ENCODE data around the gene WARS2. TPM values are rescaled to one million over a fixed set of nuclear protein-coding genes. Genes with fewer than 3 reads are reported as not detected.

The WARS2 gene
- polyA plus RNA-seq, 1 experiment, result 12.6 TPM

- DNase-seq (ENCODE audit: low read depth, low spot score), result no peak
- Histone ChIP-seq H3K27ac (ENCODE audit: low read depth, low read length) (no peak overlapping the region), H3K4me3 (ENCODE audit: low read depth, low read length) (no peak overlapping the region), H3K9me3 (ENCODE audit: control insufficient read depth, insufficient read depth, low read length) (no peaks in the 10 kb centered on the region), H3K27me3 (ENCODE audit: control insufficient read depth, insufficient read depth, low read length) (no peaks in the 10 kb centered on the region)
- TF ChIP-seq, protein P1, sequence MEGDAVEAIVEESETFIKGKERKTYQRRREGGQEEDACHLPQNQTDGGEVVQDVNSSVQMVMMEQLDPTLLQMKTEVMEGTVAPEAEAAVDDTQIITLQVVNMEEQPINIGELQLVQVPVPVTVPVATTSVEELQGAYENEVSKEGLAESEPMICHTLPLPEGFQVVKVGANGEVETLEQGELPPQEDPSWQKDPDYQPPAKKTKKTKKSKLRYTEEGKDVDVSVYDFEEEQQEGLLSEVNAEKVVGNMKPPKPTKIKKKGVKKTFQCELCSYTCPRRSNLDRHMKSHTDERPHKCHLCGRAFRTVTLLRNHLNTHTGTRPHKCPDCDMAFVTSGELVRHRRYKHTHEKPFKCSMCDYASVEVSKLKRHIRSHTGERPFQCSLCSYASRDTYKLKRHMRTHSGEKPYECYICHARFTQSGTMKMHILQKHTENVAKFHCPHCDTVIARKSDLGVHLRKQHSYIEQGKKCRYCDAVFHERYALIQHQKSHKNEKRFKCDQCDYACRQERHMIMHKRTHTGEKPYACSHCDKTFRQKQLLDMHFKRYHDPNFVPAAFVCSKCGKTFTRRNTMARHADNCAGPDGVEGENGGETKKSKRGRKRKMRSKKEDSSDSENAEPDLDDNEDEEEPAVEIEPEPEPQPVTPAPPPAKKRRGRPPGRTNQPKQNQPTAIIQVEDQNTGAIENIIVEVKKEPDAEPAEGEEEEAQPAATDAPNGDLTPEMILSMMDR (IDR thresholded peaks at IDR 0.05; ENCODE audit: low read depth, low read length), result no peak
- CTCF ChIA-PET, result no interaction called here
- POLR2A ChIA-PET, result no interaction called here
These were observed 124.9 kb downstream of the WARS2 start for GRCh38 chr1:119015547-119015946.

- DNase-seq (ENCODE audit: low read depth, low spot score), result no peak
- H3K9me3 ChIP-seq (ENCODE audit: control insufficient read depth, insufficient read depth, low read length), result peaks cover 5% of the 10 kb centered on the region; the same call in 1 of the 2 replicates
- no peak overlapping the region for H3K4me3 ChIP-seq (ENCODE audit: low read depth, low read length)
- H3K27ac ChIP-seq (ENCODE audit: low read depth, low read length), result no peak overlapping the region
- peaks cover 20% of the 10 kb centered on the region for H3K27me3 ChIP-seq (ENCODE audit: control insufficient read depth, insufficient read depth, low read length)
- TF ChIP-seq, protein P1 (IDR thresholded peaks at IDR 0.05; ENCODE audit: low read depth, low read length), result no peak
- ChIA-PET POLR2A (no interaction called here), CTCF (no interaction called here)
These were observed 128.1 kb downstream of the WARS2 start for GRCh38 chr1:119012383-119012782.

DNA sequence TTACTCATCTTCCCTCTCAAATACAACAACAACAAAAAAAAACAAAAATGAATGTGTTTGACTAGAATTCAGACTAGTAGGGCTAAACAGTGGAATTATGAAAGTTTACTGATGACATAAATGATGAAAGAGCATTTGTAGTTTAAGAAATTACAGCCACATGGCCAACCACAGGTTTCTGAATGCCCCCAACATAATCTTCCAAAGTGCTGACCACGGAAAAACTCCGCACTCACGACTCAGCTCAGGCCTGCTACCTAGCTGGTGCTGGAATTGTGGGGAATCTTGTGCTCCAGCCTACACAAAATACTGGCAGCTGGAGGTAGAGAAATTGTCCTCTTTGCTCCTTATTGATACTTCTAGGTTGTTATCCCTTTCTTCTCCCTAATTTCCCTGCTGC, 128.7 kb downstream of the WARS2 start:
- DNase-seq (ENCODE audit: low read depth, low spot score), result no peak
- TF ChIP-seq, protein P1 (IDR thresholded peaks at IDR 0.05; ENCODE audit: low read depth, low read length), result no peak
- H3K9me3 ChIP-seq (ENCODE audit: control insufficient read depth, insufficient read depth, low read length), result peaks cover 11% of the 10 kb centered on the region; the same call in 1 of the 2 replicates
- H3K4me3 ChIP-seq (ENCODE audit: low read depth, low read length), result no peak overlapping the region
- H3K27ac ChIP-seq (ENCODE audit: low read depth, low read length), result no peak overlapping the region
- peaks cover 27% of the 10 kb centered on the region for H3K27me3 ChIP-seq (ENCODE audit: control insufficient read depth, insufficient read depth, low read length)
- CTCF ChIA-PET, result no interaction called here
- POLR2A ChIA-PET, result no interaction called here

DNA sequence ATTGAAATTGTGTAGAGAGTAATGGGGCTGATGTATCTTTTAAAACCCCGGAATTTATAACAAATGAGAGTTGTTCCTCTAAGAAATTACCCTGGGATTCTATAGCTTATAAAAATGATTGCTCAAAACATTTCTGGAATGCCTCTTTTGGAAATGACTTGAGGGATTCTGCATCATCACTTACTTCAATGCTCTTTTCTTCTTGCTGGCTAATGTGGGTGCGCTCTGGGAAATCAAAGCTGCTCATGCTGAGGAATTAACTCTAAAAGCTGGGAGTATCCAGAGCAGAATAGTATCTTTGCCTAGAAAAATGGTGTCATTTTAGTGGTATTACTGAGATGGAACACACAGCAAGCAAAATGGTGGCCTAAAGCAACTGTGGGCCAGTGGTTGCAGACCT, 129.3 kb downstream of the WARS2 start:
- Histone ChIP-seq H3K4me3 (ENCODE audit: low read depth, low read length) (no peak overlapping the region), H3K27ac (ENCODE audit: low read depth, low read length) (no peak overlapping the region), H3K9me3 (ENCODE audit: control insufficient read depth, insufficient read depth, low read length) (peaks cover 14% of the 10 kb centered on the region; the same call in 1 of the 2 replicates), H3K27me3 (ENCODE audit: control insufficient read depth, insufficient read depth, low read length) (peaks cover 33% of the 10 kb centered on the region)
- TF ChIP-seq, protein P1 (IDR thresholded peaks at IDR 0.05; ENCODE audit: low read depth, low read length), result no peak
- POLR2A ChIA-PET, result no interaction called here
- no peak for DNase-seq (ENCODE audit: low read depth, low spot score)
- CTCF ChIA-PET, result no interaction called here

- Histone ChIP-seq H3K9me3 (ENCODE audit: control insufficient read depth, insufficient read depth, low read length) (peaks cover 20% of the 10 kb centered on the region; the same call in 1 of the 2 replicates), H3K27ac (ENCODE audit: low read depth, low read length) (no peak overlapping the region), H3K4me3 (ENCODE audit: low read depth, low read length) (no peak overlapping the region), H3K27me3 (ENCODE audit: control insufficient read depth, insufficient read depth, low read length) (peaks cover 42% of the 10 kb centered on the region)
- DNase-seq (ENCODE audit: low read depth, low spot score), result no peak
- CTCF ChIA-PET, result no interaction called here
- TF ChIP-seq, protein P1 (IDR thresholded peaks at IDR 0.05; ENCODE audit: low read depth, low read length), result no peak
- POLR2A ChIA-PET, result no interaction called here
These were observed 130.3 kb downstream of the WARS2 start for GRCh38 chr1:119010201-119010600.

Measured in AG04450 (cell line).